ENCODE measurements around the gene CLIC4.

The CLIC4 gene

DNA sequence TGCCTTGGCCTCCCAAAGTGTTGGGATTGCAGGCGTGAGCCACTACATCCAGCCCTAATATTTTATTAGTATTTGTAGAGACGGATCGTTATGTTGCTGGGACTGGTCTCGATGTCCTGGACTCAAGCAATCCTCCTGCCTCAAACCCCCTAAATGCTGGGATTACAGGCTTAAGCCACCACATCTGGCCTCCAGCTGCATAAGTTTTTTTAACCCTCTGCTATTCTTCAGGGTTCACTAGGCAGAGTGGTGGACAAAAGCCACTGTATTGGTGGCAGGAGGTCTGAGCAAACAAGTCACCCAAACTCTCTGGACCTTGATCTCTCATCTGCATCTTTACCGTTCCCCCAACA, 10.1 kb upstream of the CLIC4 start:
- H3K4me3 ChIP-seq (ENCODE audit: low read depth, low read length) = no peak overlapping the region
- TF ChIP-seq, protein P1, sequence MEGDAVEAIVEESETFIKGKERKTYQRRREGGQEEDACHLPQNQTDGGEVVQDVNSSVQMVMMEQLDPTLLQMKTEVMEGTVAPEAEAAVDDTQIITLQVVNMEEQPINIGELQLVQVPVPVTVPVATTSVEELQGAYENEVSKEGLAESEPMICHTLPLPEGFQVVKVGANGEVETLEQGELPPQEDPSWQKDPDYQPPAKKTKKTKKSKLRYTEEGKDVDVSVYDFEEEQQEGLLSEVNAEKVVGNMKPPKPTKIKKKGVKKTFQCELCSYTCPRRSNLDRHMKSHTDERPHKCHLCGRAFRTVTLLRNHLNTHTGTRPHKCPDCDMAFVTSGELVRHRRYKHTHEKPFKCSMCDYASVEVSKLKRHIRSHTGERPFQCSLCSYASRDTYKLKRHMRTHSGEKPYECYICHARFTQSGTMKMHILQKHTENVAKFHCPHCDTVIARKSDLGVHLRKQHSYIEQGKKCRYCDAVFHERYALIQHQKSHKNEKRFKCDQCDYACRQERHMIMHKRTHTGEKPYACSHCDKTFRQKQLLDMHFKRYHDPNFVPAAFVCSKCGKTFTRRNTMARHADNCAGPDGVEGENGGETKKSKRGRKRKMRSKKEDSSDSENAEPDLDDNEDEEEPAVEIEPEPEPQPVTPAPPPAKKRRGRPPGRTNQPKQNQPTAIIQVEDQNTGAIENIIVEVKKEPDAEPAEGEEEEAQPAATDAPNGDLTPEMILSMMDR (IDR thresholded peaks at IDR 0.05; ENCODE audit: borderline replicate concordance, insufficient read depth, low read depth, low read length) = no peak

DNA sequence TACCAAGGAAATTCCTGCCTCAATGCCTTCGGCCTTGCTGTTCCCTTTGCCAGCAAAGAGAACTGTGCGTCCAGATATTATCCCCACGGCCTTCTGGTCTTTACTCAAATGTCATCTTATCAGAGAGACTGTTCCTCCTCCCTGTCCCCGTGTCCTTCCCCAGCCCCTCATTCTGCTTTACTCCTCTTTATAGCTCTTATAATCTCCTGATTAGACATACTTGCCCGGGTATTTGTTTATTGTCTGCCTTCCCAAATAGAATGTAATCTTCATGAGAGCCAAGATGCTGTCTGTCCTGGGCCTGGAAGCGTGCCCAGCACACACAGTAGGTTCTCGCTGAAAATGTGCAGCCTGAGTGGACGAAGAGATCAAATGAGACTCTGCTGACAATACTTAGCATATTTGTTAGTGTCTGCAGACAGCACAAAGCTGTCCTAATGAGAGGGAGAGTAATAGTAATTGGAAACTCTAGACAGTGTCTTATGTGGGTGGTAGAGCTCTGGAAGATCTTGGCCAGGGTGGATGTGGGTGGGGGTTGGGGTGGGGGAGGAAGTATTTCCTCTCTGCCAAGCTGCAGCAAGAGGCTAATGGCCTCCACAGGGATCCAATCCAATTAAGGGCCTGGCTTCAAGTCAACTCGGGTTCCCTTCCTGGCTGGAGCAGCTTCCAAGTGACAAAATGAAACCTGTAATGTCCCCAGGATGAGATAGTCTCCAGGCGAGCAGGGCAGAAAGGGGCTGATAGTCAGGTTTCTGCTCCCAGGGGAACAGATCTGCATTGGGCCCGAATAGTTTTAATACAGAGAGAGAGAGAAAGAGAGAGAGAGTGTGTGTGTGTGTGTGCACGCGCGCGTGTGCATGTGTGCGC, 9.5 kb upstream of the CLIC4 start:
- H3K4me3 ChIP-seq (ENCODE audit: low read depth, low read length) = no peak overlapping the region
- TF ChIP-seq, protein P1 (IDR thresholded peaks at IDR 0.05; ENCODE audit: borderline replicate concordance, insufficient read depth, low read depth, low read length) = no peak

DNA sequence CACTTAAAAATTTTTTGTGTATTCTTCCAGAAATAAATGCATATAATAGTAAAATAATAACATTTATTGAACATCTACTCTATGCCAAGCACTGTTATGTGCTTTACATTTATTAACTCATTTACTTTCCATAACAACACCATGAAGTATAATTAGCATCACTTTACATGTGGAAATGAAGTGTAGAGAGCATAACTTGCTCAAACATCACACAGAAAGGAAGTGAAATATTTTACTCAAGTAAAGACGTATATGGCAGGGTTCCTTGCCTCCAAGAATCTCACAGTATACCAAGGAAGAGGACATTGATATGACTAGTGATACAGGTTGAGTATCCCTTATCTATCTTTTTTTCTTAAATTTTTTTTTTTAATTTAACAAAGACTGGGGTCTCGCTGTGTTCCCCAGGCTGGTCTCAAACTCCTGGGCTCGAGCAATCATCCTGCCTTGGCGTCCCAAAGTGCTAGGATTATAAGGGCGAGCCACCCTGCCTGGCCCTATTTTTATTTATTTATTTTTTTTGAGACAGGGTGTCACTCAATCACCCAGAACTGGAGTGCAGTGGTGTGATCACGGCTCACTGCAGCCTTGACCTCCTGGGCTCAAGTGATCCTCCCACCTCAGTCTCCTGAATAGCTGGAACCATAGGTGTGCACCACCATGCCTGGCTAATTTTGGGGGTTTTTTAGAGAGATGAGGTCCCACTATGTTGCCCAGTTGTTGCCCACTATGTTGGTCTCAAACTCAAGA, 7.7 kb upstream of the CLIC4 start:
- H3K4me3 ChIP-seq (ENCODE audit: low read depth, low read length) = no peak overlapping the region
- TF ChIP-seq, protein P1 (IDR thresholded peaks at IDR 0.05; ENCODE audit: borderline replicate concordance, insufficient read depth, low read depth, low read length) = no peak

DNA sequence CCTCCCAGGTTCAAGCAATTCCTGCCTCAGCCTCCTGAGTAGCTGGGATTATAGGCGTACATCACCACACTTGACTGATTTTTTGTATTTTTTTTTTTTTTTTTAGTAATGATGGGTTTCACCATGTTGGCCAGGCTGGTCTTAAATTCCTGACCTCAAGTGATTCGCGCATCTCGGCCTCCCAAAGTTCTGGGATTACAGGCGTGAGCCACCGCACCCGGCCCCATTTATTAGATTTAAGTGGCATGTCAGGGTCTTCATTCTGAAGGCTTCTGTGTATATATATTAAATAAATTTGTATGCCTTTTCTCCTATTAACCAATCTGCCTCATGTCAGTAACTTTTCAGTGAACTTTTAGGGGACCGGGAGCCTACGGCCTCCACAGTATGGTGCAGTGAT, 6.0 kb upstream of the CLIC4 start:
- no peak overlapping the region for H3K4me3 ChIP-seq (ENCODE audit: low read depth, low read length)
- TF ChIP-seq, protein P1 (IDR thresholded peaks at IDR 0.05; ENCODE audit: borderline replicate concordance, insufficient read depth, low read depth, low read length) = no peak

DNA sequence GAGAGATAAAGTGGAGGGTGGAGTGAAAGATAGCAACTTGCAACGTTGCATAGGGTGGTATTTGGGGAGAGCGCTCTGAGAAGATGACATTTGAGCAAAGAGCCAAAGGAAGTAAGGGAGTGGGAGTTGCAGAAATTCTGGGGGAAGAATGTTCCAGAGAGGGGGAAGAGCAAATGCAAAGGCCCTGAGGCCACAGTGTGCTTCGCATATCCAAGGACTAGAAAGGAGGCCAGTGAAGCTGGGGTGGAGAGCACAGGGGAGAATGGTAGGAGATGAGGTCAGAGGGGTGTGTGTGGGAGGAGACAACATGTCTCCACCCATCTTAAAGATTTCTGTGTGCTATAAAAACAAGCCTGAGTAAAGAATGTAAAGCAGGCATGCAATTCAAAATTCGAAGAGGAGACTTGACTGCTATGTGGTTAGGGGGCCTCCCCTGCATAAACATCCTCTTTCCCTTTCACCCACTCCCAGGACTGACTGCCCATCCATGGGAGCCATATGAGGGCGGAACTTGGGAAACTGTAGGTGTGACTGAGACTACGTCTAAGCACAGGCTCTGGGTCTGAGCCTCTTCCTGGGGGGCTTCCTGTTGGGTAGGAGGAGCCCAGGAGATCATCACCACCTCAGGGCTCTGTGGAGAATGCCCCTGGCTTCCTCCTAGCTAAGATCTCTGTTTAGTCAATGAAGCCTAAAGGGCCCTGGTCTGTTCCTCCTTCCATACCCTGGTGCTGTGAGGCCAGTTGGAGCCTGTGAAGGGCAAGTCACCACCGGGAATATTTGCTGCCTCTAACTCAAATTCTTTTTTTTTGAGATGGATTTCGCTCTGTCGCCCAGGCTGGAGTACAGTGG, 2.9 kb upstream of the CLIC4 start:
- H3K4me3 ChIP-seq (ENCODE audit: low read depth, low read length) = no peak overlapping the region
- TF ChIP-seq, protein P1 (IDR thresholded peaks at IDR 0.05; ENCODE audit: borderline replicate concordance, insufficient read depth, low read depth, low read length) = no peak

DNA sequence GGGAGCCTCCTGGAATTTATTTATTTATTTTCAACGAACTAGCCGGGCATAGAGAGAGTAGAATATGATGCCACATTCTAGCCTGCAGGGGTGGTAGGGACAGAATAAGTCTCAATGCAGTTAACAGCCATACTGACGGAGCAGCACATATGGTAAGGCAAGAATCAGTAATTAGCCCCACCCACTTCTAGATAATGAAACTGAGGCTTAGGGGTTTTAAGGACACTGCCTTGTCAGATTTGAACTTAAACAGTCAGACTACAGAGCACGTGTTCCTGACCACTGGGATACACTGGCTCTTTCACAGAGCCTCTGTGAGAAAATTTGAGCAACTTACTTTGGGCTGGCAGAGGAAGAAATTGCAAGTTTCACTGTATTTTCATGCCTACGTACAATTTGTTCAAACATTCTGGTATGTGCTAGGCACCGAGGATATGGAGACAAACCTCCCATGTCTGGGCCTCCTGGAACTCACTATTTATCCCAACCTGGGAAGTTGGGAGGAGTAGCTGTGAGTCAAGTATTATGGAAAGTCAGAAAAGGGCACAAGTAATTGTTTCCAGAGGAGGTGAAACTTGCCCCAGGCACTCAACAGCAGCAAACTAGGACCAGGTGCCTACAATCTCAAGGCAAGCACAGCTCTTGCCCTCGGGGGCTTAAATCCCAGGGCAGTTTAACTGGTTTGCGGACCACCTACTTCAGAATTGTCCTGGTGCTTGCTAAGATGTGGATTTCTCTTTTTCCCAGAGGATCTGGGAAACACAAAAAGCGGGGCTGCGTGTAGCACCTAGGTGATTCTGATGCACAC, 1.6 kb upstream of the CLIC4 start:
- TF ChIP-seq, protein P1 (IDR thresholded peaks at IDR 0.05; ENCODE audit: borderline replicate concordance, insufficient read depth, low read depth, low read length) = no peak
- H3K4me3 ChIP-seq (ENCODE audit: low read depth, low read length) = no peak overlapping the region

All from GM12875 (cell line).